Neural cell (in vitro differentiated cells): ENCODE results near the gene UBAP2L. TPM values are rescaled to one million over a fixed set of nuclear protein-coding genes. Genes with fewer than 3 reads are reported as not detected.

Experiments
- H2AFZ ChIP-seq: fragments of 200-600, 300-800 bp; sonication (generic), shearing (Covaris generic); 2 replicates; pipeline ENCODE4 v1.6.0; 2014; ENCODE audit warnings: low read depth, mild to moderate bottlenecking, antibody characterized with exemption, low read length, moderate library complexity
- H3F3A ChIP-seq: fragments of 200-600 bp; shearing (Covaris generic); 2 replicates; pipeline ENCODE4 v1.6.1; 2016; ENCODE audit warnings: mild to moderate bottlenecking, moderate library complexity, mixed read lengths, antibody characterized with exemption, low read length; ENCODE audit not compliant: insufficient read depth, poor library complexity, severe bottlenecking
- H3K27ac ChIP-seq: fragments of 200-600, 300-800 bp; sonication (generic), shearing (Covaris generic); 2 replicates; pipeline ENCODE4 v1.5.1; 2014; ENCODE audit warnings: mild to moderate bottlenecking, low read length, moderate library complexity
- H3K27me3 ChIP-seq: fragments of 300-800, 200-600 bp; sonication (generic), shearing (Covaris generic); 2 replicates; pipeline ENCODE4 v1.6.0; 2014; ENCODE audit warnings: mild to moderate bottlenecking, low read depth, low read length, moderate library complexity; ENCODE audit not compliant: insufficient read depth
- H3K36me3 ChIP-seq: fragments of 300-800, 200-600 bp; sonication (generic), shearing (Covaris generic); 2 replicates; pipeline ENCODE4 v1.5.1; 2014; ENCODE audit warnings: mild to moderate bottlenecking, antibody characterized with exemption, low read length, moderate library complexity; ENCODE audit not compliant: insufficient read depth
- H3K4me2 ChIP-seq: fragments of 300-800, 200-600 bp; sonication (generic), shearing (Covaris generic); 2 replicates; pipeline ENCODE4 v1.6.0; 2014; ENCODE audit warnings: mild to moderate bottlenecking, low read length
- H3K4me3 ChIP-seq: fragments of 300-800, 200-600 bp; sonication (generic), shearing (Covaris generic); 2 replicates; pipeline ENCODE4 v1.5.1; 2014; ENCODE audit warnings: mild to moderate bottlenecking, low read length, moderate library complexity
- H3K79me2 ChIP-seq: fragments of 200-600 bp; shearing (Covaris generic); replicated peaks from 2 replicates; pipeline ENCODE4 v1.6.0; 2014; ENCODE audit warnings: mild to moderate bottlenecking, low read length, moderate library complexity; ENCODE audit not compliant: insufficient read depth
- H3K9ac ChIP-seq: fragments of 300-800, 200-600 bp; sonication (generic), shearing (Covaris generic); 2 replicates; pipeline ENCODE4 v1.6.1; 2016; ENCODE audit warnings: mild to moderate bottlenecking, low read length, mixed read lengths
- H3K9me2 ChIP-seq: fragments of 200-600 bp; shearing (Covaris generic); 2 replicates; pipeline ENCODE4 v1.6.1; 2016; ENCODE audit warnings: mild to moderate bottlenecking, low read length, mixed read lengths; ENCODE audit not compliant: insufficient read depth
- H3K9me3 ChIP-seq: fragments of 200-600, 300-800 bp; sonication (generic), shearing (Covaris generic); 2 replicates; pipeline ENCODE4 v1.6.1; 2016; ENCODE audit warnings: mild to moderate bottlenecking, mixed run types, low read length, moderate library complexity, mixed read lengths
- H4K20me1 ChIP-seq: fragments of 200-600 bp; shearing (Covaris generic); 2 replicates; pipeline ENCODE4 v1.6.1; 2016; ENCODE audit warnings: mild to moderate bottlenecking, mixed run types; ENCODE audit not compliant: insufficient read depth
- EP300 ChIP-seq: fragments of 450-650 bp; conservative IDR thresholded peaks from 2 replicates; pipeline ENCODE4 v1.6.1; 2014; ENCODE audit warnings: antibody characterized with exemption, mild to moderate bottlenecking, moderate library complexity; ENCODE audit not compliant: poor library complexity, severe bottlenecking
- EZH2 ChIP-seq: fragments of 200-600, 300-800 bp; shearing (Covaris generic), sonication (generic); IDR thresholded peaks from 2 replicates; pipeline ENCODE4 v1.6.1; 2014; ENCODE audit warnings: antibody characterized with exemption, low read length, borderline replicate concordance, mild to moderate bottlenecking; ENCODE audit not compliant: insufficient read depth, poor library complexity, severe bottlenecking
- MXI1 ChIP-seq: fragments of 450-650 bp; conservative IDR thresholded peaks from 2 replicates; pipeline ENCODE4 v1.6.1; 2014; ENCODE audit warnings: antibody characterized with exemption, mild to moderate bottlenecking; ENCODE audit not compliant: poor library complexity, severe bottlenecking
- POLR2AphosphoS5 ChIP-seq: IDR thresholded peaks from 2 replicates; pipeline ENCODE4 v1.6.1; 2012
- RAD21 ChIP-seq: fragments of 450-650 bp; conservative IDR thresholded peaks from 2 replicates; pipeline ENCODE4 v1.6.1; 2014; ENCODE audit warnings: antibody characterized with exemption, mild to moderate bottlenecking, moderate library complexity
- SMC3 ChIP-seq: fragments of 450-650 bp; conservative IDR thresholded peaks from 2 replicates; pipeline ENCODE4 v1.6.1; 2014; ENCODE audit warnings: antibody characterized with exemption, mild to moderate bottlenecking, moderate library complexity; ENCODE audit not compliant: poor library complexity
- TAF1 ChIP-seq: IDR thresholded peaks from 2 replicates; pipeline ENCODE4 v1.6.1; 2012; ENCODE audit warnings: low read depth
- polyA minus RNA-seq: library from RNA; depleted of rRNA, polyadenylated mRNA; stranded (reverse); fragments of >200 nt; gene quantifications from 2 replicates; pipeline ENCODE4 v1.2.3, GENCODE V29; 2014
- polyA plus RNA-seq: library from polyadenylated mRNA; depleted of rRNA; stranded (reverse); fragments of >200 nt; gene quantifications from 2 replicates; pipeline ENCODE4 v1.2.3, GENCODE V29; 2014
- TF ChIP-seq, protein P1 (sequence below): IDR thresholded peaks from 2 replicates; pipeline ENCODE4 v1.6.1; 2012; ENCODE audit warnings: borderline replicate concordance
- TF ChIP-seq, protein P2 (sequence below): fragments of 450-650 bp; IDR thresholded peaks from 2 replicates; pipeline ENCODE4 v1.5.1; 2014; ENCODE audit warnings: antibody characterized with exemption, mild to moderate bottlenecking, moderate library complexity; ENCODE audit not compliant: poor library complexity, severe bottlenecking

Gene UBAP2L, protein sequence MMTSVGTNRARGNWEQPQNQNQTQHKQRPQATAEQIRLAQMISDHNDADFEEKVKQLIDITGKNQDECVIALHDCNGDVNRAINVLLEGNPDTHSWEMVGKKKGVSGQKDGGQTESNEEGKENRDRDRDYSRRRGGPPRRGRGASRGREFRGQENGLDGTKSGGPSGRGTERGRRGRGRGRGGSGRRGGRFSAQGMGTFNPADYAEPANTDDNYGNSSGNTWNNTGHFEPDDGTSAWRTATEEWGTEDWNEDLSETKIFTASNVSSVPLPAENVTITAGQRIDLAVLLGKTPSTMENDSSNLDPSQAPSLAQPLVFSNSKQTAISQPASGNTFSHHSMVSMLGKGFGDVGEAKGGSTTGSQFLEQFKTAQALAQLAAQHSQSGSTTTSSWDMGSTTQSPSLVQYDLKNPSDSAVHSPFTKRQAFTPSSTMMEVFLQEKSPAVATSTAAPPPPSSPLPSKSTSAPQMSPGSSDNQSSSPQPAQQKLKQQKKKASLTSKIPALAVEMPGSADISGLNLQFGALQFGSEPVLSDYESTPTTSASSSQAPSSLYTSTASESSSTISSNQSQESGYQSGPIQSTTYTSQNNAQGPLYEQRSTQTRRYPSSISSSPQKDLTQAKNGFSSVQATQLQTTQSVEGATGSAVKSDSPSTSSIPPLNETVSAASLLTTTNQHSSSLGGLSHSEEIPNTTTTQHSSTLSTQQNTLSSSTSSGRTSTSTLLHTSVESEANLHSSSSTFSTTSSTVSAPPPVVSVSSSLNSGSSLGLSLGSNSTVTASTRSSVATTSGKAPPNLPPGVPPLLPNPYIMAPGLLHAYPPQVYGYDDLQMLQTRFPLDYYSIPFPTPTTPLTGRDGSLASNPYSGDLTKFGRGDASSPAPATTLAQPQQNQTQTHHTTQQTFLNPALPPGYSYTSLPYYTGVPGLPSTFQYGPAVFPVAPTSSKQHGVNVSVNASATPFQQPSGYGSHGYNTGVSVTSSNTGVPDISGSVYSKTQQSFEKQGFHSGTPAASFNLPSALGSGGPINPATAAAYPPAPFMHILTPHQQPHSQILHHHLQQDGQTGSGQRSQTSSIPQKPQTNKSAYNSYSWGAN
- polyA plus RNA-seq (41.4 and 44.7 TPM in 2 replicates), polyA minus RNA-seq (102 and 119 TPM in 2 replicates)

DNA sequence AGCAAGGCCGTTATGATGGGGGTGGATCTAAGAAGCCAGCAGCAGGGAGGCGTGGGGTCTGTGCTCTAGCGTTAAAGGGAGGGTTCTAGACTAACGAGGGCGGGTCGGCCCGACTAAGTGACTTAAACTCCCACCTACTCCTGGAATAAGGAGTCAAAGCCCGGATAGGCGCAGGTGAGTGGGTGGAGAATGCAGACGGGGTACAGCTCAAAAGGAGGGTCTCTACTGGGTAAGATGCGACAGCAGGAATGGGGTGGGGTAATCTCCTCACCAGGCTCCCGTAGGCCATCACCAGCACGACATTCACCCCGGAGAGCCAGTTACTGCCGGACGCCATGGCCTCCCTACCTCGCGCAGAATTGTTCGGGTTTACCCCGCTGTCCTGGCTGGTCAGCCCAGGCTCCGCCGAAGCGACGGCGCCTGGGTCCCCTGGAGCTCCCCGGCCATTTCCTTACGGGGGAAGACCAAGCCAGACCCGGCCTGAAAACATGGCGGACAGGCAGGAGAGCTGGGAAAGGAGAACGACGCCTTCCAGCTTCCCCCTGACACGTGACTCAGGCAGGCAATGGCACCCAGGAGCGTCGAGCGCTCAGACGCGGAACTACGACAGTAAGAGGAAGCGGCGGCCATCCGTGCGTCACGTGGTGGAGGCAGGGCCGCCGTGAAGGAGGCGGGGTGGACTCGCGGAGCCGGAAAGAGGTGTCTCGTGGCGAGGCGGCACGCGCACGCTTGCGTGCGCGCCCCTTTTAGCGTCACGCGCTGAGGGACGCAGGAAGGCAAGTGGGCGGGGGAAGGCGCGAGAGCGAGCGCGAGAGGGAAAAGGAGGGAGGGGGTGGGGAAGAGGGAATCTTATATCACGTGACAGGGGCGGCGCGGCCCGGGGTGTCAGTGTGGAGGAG is at the start of gene UBAP2L:
Gene UBAP2L (plus strand): TSS at position 885 of the 899 bp plus-strand sequence. CDS start 4,169 bp downstream, outside the sequence.
- TF ChIP-seq, protein P1, sequence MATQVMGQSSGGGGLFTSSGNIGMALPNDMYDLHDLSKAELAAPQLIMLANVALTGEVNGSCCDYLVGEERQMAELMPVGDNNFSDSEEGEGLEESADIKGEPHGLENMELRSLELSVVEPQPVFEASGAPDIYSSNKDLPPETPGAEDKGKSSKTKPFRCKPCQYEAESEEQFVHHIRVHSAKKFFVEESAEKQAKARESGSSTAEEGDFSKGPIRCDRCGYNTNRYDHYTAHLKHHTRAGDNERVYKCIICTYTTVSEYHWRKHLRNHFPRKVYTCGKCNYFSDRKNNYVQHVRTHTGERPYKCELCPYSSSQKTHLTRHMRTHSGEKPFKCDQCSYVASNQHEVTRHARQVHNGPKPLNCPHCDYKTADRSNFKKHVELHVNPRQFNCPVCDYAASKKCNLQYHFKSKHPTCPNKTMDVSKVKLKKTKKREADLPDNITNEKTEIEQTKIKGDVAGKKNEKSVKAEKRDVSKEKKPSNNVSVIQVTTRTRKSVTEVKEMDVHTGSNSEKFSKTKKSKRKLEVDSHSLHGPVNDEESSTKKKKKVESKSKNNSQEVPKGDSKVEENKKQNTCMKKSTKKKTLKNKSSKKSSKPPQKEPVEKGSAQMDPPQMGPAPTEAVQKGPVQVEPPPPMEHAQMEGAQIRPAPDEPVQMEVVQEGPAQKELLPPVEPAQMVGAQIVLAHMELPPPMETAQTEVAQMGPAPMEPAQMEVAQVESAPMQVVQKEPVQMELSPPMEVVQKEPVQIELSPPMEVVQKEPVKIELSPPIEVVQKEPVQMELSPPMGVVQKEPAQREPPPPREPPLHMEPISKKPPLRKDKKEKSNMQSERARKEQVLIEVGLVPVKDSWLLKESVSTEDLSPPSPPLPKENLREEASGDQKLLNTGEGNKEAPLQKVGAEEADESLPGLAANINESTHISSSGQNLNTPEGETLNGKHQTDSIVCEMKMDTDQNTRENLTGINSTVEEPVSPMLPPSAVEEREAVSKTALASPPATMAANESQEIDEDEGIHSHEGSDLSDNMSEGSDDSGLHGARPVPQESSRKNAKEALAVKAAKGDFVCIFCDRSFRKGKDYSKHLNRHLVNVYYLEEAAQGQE = peak; percentile 84
- TF ChIP-seq, protein P2, sequence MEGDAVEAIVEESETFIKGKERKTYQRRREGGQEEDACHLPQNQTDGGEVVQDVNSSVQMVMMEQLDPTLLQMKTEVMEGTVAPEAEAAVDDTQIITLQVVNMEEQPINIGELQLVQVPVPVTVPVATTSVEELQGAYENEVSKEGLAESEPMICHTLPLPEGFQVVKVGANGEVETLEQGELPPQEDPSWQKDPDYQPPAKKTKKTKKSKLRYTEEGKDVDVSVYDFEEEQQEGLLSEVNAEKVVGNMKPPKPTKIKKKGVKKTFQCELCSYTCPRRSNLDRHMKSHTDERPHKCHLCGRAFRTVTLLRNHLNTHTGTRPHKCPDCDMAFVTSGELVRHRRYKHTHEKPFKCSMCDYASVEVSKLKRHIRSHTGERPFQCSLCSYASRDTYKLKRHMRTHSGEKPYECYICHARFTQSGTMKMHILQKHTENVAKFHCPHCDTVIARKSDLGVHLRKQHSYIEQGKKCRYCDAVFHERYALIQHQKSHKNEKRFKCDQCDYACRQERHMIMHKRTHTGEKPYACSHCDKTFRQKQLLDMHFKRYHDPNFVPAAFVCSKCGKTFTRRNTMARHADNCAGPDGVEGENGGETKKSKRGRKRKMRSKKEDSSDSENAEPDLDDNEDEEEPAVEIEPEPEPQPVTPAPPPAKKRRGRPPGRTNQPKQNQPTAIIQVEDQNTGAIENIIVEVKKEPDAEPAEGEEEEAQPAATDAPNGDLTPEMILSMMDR = no peak
- TF ChIP-seq EP300 (peak; percentile 67), MXI1 (peak; percentile 87), TAF1 (peak; percentile 96), POLR2AphosphoS5 (peak; percentile 89)
- Histone ChIP-seq H3K27ac (peak within 1 kb of the TSS; percentile 99), H3F3A (peaks cover 8% of the 10 kb centered on the region), H3K4me2 (peak within 1 kb of the TSS; percentile 96), H3K4me3 (peak within 1 kb of the TSS; percentile 76), H3K36me3 (no peaks in the 10 kb centered on the region), H3K9me3 (no peaks in the 10 kb centered on the region), H4K20me1 (no peaks in the 10 kb centered on the region), H3K27me3 (no peaks in the 10 kb centered on the region), H3K79me2 (peaks cover 77% of the 10 kb centered on the region), H2AFZ (peak within 1 kb of the TSS; percentile 79), H3K9me2 (no peaks in the 10 kb centered on the region), H3K9ac (peak within 1 kb of the TSS; percentile 99)

DNA sequence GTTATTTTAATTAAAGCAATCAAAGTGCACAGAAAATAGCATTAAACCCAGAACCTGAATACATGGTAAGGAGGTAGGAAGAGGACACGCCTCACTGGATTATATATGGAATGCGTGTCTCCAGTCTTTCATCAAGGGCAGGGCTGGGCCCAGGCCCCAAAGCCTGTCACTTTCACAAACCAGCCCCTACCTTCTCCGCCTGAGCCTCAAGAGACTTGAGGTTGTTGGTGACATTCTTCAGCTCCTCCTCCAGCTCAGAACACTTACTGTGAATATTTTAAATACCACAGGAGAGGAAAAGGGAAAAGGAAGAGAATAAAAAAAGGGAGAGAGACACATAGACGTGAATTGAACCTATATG is 49.6 kb upstream of the UBAP2L start:
- Histone ChIP-seq H3F3A (no peaks in the 10 kb centered on the region), H4K20me1 (no peaks in the 10 kb centered on the region), H3K4me3 (no peak overlapping the region), H3K27me3 (no peaks in the 10 kb centered on the region), H3K9ac (no peak overlapping the region), H3K9me2 (no peaks in the 10 kb centered on the region), H3K36me3 (peaks cover 13% of the 10 kb centered on the region), H3K4me2 (no peak overlapping the region), H3K9me3 (no peaks in the 10 kb centered on the region), H3K27ac (no peak overlapping the region), H3K79me2 (peaks cover 2% of the 10 kb centered on the region), H2AFZ (no peak overlapping the region)
- TF ChIP-seq MXI1 (no peak), TAF1 (no peak), EP300 (no peak), POLR2AphosphoS5 (no peak), EZH2 (no peak), SMC3 (no peak), RAD21 (no peak)
- TF ChIP-seq, protein P1 = no peak
- TF ChIP-seq, protein P2 = no peak
